Mesothelial cell of epicardium (in vitro differentiated cells): Measurements from ENCODE around the gene FAM174B. TPM values are rescaled to one million over a fixed set of nuclear protein-coding genes. Genes with fewer than 3 reads are reported as not detected.

Source experiments
- DNase-seq, 2 experiments: peaks; one replicate each; pipeline ENCODE4 v3.0.0; 2021; ENCODE audit warnings: low spot score in 2 of 2; ENCODE audit not compliant: unreplicated experiment in 2 of 2
- H3K27ac Mint-ChIP-seq: 2 replicates; pipeline ENCODE4 v1.8.0; 2021; ENCODE audit warnings: mixed read lengths
- H3K27me3 Mint-ChIP-seq: 2 replicates; pipeline ENCODE4 v1.8.0; 2021; ENCODE audit warnings: low read depth, mixed read lengths
- H3K36me3 Mint-ChIP-seq: 2 replicates; pipeline ENCODE4 v1.8.0; 2021; ENCODE audit warnings: mixed read lengths
- H3K4me1 Mint-ChIP-seq: 2 replicates; pipeline ENCODE4 v1.8.0; 2021; ENCODE audit warnings: mixed read lengths
- H3K4me3 Mint-ChIP-seq: 2 replicates; pipeline ENCODE4 v1.8.0; 2021; ENCODE audit warnings: mild to moderate bottlenecking, moderate library complexity, mixed read lengths
- H3K9me3 Mint-ChIP-seq: 2 replicates; pipeline ENCODE4 v1.8.0; 2021; ENCODE audit warnings: mixed read lengths
- total RNA-seq: library from RNA; stranded (reverse); gene quantifications from 3 replicates; pipeline ENCODE4 v1.2.1, GENCODE V29; 2021
- TF ChIP-seq, protein P1 (sequence below): fragments of 200-600 bp; sonication (generic); IDR thresholded peaks from one replicate; pipeline ENCODE4 v1.5.0; 2021; ENCODE audit warnings: antibody characterized with exemption; ENCODE audit not compliant: unreplicated experiment

FAM174B gene
- total RNA-seq, 1 donor from 2014 or later: 20.7 TPM

DNA sequence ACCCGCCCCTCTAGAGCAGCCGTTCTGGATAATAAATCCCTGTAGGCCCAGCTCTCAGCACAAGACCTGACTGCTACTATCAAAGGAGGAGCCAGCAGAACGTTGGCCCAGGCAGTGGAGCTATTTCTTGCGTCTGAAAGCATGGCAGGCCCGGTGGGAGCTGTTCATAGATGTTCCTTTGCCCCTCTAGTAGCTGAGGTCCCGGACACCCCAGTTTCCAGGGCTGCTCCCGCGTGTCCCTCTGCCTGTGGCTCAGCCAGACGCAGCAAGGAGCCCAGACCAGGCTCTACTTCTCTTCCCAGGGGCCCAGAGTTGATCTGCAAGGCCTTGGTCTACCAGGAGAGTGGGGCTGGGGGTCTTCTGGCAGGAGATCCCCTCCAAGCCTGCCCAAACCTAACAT is 76.1 kb downstream of the FAM174B start:
- peaks cover 64% of the 10 kb centered on the region for H3K27me3 Mint-ChIP-seq
- TF ChIP-seq, protein P1, sequence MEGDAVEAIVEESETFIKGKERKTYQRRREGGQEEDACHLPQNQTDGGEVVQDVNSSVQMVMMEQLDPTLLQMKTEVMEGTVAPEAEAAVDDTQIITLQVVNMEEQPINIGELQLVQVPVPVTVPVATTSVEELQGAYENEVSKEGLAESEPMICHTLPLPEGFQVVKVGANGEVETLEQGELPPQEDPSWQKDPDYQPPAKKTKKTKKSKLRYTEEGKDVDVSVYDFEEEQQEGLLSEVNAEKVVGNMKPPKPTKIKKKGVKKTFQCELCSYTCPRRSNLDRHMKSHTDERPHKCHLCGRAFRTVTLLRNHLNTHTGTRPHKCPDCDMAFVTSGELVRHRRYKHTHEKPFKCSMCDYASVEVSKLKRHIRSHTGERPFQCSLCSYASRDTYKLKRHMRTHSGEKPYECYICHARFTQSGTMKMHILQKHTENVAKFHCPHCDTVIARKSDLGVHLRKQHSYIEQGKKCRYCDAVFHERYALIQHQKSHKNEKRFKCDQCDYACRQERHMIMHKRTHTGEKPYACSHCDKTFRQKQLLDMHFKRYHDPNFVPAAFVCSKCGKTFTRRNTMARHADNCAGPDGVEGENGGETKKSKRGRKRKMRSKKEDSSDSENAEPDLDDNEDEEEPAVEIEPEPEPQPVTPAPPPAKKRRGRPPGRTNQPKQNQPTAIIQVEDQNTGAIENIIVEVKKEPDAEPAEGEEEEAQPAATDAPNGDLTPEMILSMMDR: no peak
- H3K36me3 Mint-ChIP-seq: no peaks in the 10 kb centered on the region
- no peak overlapping the region for H3K27ac Mint-ChIP-seq
- H3K4me3 Mint-ChIP-seq: no peak overlapping the region
- no peak for DNase-seq
- no peaks in the 10 kb centered on the region for H3K4me1 Mint-ChIP-seq
- H3K9me3 Mint-ChIP-seq: no peaks in the 10 kb centered on the region

DNA sequence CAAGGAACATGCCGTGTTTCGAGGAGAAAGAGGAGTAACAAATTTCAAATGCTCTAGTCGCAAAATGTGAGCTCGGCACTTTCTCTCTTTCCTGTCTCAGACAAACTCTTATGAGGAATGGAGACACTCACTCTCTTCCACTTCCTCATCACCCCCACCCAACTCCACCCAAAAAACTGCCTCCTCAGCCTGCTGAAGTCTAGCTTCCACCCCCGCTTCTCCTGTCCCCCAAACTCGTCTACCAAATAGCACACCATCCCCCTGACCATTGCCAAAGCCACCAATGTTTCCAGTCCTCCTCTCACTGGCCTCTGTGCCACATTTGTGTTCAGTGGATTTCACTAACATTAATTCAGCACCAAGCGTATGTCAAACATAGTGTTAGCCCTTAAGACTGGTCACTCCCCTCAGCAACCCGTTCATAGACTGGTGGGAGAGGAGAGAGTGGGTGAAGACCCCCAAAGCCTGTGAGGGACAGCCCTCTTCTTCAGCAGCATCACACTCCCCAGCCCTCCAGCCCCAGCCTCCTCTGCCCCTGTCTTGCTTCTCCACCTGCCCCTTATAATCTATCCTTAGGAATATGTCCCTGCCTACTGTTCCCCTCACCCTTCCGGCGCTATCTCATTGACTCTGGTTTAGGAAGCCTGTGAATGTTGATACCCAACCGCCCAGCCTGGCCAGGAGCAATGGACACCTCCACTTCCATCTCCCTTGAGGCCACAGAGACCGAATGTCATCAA is 77.3 kb downstream of the FAM174B start:
- no peak overlapping the region for H3K27ac Mint-ChIP-seq
- H3K36me3 Mint-ChIP-seq: no peaks in the 10 kb centered on the region
- TF ChIP-seq, protein P1: no peak
- H3K4me3 Mint-ChIP-seq: no peak overlapping the region
- H3K27me3 Mint-ChIP-seq: peaks cover 67% of the 10 kb centered on the region
- no peak for DNase-seq
- no peaks in the 10 kb centered on the region for H3K4me1 Mint-ChIP-seq
- no peaks in the 10 kb centered on the region for H3K9me3 Mint-ChIP-seq

DNA sequence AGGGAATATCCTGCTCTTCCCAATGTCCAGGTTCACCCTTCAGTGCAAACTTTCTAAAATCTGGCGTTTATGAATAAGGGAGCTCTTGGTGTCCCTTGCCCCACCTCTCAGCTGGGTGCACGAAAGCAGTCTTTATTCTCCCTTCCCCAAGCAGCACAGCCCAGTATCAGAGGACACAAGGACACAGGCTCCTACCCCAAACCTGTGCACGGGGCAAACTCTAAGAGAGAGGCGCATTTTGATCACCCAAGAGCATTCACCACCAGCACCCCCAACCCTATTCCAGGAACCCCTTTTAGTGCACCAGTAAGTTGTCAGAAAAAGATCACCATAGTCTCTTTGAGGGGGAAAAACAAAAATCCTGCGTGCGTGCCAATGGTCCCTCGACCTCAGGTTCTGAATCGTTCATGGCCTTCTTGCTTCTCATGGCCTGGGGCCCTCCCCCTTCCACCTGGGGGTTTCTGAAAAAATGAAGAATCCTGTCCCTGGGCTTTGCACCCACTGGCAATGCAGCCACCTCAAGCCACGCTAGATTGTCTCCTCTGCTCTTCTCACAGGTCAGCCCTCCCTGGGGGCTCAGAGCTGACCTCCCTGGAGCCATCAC is 78.9 kb downstream of the FAM174B start:
- DNase-seq: no peak
- Mint-ChIP-seq H3K4me1 (no peaks in the 10 kb centered on the region), H3K27me3 (peaks cover 71% of the 10 kb centered on the region), H3K27ac (no peak overlapping the region), H3K4me3 (no peak overlapping the region), H3K9me3 (no peaks in the 10 kb centered on the region), H3K36me3 (no peaks in the 10 kb centered on the region)
- TF ChIP-seq, protein P1: no peak

DNA sequence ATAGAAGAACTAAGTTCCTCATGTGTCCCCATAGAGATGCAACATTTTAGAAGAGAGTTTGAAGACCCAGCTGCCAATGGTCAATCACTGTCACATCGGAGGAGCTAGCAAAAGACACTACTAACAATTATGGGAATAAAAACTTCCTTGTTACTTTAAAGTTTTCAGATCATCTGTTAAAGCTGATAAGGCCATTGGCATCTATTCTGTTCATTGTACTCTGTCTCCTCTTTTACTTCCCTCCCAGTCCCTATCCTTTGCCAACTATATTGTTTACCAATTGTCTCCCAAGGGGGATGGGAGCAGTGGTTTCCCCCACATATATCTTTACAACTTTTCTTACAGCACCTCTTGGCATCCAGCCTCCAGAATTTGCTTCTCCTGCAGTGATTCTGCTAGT is 81.0 kb downstream of the FAM174B start:
- Mint-ChIP-seq H3K4me1 (no peaks in the 10 kb centered on the region), H3K9me3 (no peaks in the 10 kb centered on the region), H3K27ac (no peak overlapping the region), H3K27me3 (peaks cover 71% of the 10 kb centered on the region), H3K36me3 (no peaks in the 10 kb centered on the region), H3K4me3 (no peak overlapping the region)
- DNase-seq: no peak
- TF ChIP-seq, protein P1: no peak

DNA sequence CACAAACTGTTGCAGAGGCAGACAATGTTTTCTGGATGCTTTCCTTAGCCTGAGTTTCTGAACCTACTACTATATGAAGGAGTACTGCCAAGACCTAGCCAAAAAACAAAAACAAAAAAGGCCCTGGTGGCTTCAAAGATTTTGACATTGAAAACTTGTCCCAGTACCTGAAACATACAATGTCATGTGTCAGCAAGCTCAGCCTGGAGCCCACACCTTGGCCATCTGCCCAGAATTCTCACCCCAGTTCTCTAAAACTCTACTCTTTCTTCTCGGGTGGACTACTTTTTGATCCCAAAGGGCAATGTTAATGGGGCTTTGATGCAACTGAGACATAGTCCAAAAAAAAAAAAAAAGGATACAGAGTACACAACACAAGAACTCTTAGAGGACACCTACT is 81.4 kb downstream of the FAM174B start:
- TF ChIP-seq, protein P1: no peak
- DNase-seq: no peak

More for the DNA sequence above, 81.4 kb downstream of the FAM174B start:
- H3K27ac Mint-ChIP-seq: no peak overlapping the region
- no peaks in the 10 kb centered on the region for H3K9me3 Mint-ChIP-seq
- H3K36me3 Mint-ChIP-seq: no peaks in the 10 kb centered on the region
- H3K4me3 Mint-ChIP-seq: no peak overlapping the region
- no peaks in the 10 kb centered on the region for H3K4me1 Mint-ChIP-seq
- H3K27me3 Mint-ChIP-seq: peaks cover 71% of the 10 kb centered on the region
